ENCODE measurements around the gene KCTD7. TPM values are rescaled to one million over a fixed set of nuclear protein-coding genes. Genes with fewer than 3 reads are reported as not detected.
A peak's percentile ranks its signal among the peaks of the same experiment; 100 is the strongest.
"Not testable (repeated sequence)": the region's sequence is repeated elsewhere in the genome, so short reads cannot be mapped to it uniquely, and the experiment has no call there.

The KCTD7 gene
- polyA plus RNA-seq, 1 donor from 2014 or later = 79.4 TPM

DNA sequence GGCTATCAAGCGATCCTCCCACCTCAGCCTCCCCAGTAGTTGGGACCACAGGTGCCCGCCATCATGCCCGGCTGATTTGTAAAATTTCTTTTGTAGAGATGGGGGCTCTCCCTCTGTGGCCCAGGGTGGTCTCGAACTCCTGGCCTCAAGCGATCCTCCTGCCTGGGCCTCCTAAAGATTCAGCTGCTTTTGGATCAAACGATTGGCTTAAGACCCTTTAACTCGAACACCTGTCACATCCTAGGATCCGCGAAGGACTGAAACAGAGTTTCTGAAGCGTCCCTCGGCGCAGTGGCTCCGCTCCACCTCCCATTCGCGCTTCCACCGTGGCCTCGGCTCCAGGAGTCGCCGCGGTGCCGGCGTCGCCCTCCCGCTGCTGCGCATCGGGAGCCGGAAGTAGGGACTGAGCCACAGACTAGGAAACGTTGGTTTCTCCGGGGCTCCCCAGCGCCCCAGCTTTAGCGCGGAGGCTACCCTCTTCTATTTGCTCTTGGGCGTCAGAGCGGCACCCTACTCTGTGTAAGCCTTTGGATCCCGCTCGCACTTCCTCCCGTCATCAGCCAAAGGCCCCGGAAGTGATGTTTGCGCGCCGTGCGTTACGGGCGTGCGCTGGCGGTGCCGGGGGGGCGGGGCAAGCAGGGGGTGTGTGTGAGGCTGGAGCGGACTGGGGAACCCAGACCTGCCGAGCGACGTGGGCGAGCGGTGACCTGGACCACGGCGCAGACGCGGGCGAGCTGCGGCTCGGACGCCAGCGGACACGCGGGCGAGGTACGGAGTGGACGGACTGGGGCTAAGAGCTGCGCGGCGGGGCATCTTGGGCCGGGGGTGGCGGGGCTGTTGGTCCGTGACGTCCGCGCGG, 53.0 kb downstream of the KCTD7 start:
- peak overlapping the region; percentile 99 for H2AFZ ChIP-seq (ENCODE audit: low read depth, low read length)
- H3K9me2 ChIP-seq (ENCODE audit: insufficient read depth, low read length) = no peaks in the 10 kb centered on the region
- H3K4me3 ChIP-seq (ENCODE audit: low read length) = peak overlapping the region; percentile 97
- TF ChIP-seq EZH2 (IDR thresholded peaks at IDR 0.05; ENCODE audit: borderline replicate concordance, insufficient read depth, low read length, poor library complexity, severe bottlenecking) = no peak
- TF ChIP-seq, protein P1, sequence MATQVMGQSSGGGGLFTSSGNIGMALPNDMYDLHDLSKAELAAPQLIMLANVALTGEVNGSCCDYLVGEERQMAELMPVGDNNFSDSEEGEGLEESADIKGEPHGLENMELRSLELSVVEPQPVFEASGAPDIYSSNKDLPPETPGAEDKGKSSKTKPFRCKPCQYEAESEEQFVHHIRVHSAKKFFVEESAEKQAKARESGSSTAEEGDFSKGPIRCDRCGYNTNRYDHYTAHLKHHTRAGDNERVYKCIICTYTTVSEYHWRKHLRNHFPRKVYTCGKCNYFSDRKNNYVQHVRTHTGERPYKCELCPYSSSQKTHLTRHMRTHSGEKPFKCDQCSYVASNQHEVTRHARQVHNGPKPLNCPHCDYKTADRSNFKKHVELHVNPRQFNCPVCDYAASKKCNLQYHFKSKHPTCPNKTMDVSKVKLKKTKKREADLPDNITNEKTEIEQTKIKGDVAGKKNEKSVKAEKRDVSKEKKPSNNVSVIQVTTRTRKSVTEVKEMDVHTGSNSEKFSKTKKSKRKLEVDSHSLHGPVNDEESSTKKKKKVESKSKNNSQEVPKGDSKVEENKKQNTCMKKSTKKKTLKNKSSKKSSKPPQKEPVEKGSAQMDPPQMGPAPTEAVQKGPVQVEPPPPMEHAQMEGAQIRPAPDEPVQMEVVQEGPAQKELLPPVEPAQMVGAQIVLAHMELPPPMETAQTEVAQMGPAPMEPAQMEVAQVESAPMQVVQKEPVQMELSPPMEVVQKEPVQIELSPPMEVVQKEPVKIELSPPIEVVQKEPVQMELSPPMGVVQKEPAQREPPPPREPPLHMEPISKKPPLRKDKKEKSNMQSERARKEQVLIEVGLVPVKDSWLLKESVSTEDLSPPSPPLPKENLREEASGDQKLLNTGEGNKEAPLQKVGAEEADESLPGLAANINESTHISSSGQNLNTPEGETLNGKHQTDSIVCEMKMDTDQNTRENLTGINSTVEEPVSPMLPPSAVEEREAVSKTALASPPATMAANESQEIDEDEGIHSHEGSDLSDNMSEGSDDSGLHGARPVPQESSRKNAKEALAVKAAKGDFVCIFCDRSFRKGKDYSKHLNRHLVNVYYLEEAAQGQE (IDR thresholded peaks at IDR 0.05; ENCODE audit: borderline replicate concordance) = no peak
- TF ChIP-seq, protein P2, sequence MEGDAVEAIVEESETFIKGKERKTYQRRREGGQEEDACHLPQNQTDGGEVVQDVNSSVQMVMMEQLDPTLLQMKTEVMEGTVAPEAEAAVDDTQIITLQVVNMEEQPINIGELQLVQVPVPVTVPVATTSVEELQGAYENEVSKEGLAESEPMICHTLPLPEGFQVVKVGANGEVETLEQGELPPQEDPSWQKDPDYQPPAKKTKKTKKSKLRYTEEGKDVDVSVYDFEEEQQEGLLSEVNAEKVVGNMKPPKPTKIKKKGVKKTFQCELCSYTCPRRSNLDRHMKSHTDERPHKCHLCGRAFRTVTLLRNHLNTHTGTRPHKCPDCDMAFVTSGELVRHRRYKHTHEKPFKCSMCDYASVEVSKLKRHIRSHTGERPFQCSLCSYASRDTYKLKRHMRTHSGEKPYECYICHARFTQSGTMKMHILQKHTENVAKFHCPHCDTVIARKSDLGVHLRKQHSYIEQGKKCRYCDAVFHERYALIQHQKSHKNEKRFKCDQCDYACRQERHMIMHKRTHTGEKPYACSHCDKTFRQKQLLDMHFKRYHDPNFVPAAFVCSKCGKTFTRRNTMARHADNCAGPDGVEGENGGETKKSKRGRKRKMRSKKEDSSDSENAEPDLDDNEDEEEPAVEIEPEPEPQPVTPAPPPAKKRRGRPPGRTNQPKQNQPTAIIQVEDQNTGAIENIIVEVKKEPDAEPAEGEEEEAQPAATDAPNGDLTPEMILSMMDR (IDR thresholded peaks at IDR 0.05; ENCODE audit: poor library complexity, severe bottlenecking) = peak; percentile 11
- TF ChIP-seq SMC3 (conservative IDR thresholded peaks at IDR 0.05; ENCODE audit: poor library complexity) = peak; percentile 31
- peak; percentile 64 for TF ChIP-seq EP300 (conservative IDR thresholded peaks at IDR 0.05; ENCODE audit: poor library complexity, severe bottlenecking)
- peak; percentile 98 for TF ChIP-seq POLR2AphosphoS5 (IDR thresholded peaks at IDR 0.05)
- TF ChIP-seq MXI1 (conservative IDR thresholded peaks at IDR 0.05; ENCODE audit: poor library complexity, severe bottlenecking) = peak; percentile 84
- no peak for TF ChIP-seq RAD21 (conservative IDR thresholded peaks at IDR 0.05)
- TF ChIP-seq TAF1 (IDR thresholded peaks at IDR 0.05; ENCODE audit: low read depth) = peak; percentile 84
- no peaks in the 10 kb centered on the region for H3F3A ChIP-seq (ENCODE audit: insufficient read depth, low read length, poor library complexity, severe bottlenecking)
- H3K27ac ChIP-seq (ENCODE audit: low read length) = peak overlapping the region; percentile 96
- H4K20me1 ChIP-seq (ENCODE audit: insufficient read depth) = no peaks in the 10 kb centered on the region
- peaks cover 7% of the 10 kb centered on the region for H3K79me2 ChIP-seq (replicated peaks; ENCODE audit: insufficient read depth, low read length)
- H3K9ac ChIP-seq (ENCODE audit: low read length) = peak overlapping the region; percentile 86
- peak overlapping the region; percentile 86 for H3K4me2 ChIP-seq (ENCODE audit: low read length)
- no peaks in the 10 kb centered on the region for H3K27me3 ChIP-seq (ENCODE audit: insufficient read depth, low read depth, low read length)
- H3K36me3 ChIP-seq (ENCODE audit: insufficient read depth, low read length) = no peaks in the 10 kb centered on the region
- no peaks in the 10 kb centered on the region for H3K9me3 ChIP-seq (ENCODE audit: low read length)

DNA sequence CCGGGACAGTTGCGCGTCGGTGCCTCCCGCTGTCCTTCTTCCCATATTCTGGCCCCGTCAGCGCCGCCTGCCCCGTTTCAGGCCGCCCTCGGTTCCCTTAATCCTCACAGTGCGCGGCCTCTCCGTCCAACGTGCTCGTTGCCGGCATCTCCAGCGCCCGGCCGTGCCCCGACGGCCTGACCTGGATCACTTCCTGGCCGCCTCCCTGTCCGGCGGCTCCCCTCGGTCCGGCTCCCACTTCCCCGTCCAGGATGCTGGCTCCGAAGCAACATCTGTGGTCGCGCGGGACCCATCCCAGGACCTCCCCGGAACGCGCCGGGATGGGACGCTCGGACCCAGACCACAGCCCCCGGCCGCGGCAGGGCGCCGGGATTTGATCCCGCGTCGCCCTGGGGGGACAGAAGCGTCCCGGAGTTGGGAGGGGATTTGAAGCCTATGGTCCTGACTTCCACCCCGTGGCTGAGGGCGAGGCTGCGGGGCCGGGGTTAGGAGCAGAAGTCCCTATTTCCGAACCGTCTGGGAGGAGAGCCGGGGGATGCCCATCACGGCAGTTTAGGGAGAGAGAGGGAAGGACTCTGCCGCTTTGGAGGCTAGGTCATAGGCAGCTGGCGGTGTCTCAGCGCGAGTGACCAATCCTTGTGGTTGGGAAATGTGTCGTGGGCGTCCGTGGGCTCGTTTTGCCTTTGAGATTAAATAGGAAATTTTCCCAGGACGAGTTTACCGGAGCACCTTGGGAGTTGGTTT, 53.8 kb downstream of the KCTD7 start:
- Histone ChIP-seq H3K27ac (ENCODE audit: low read length) (peak overlapping the region; percentile 96), H3K9me2 (ENCODE audit: insufficient read depth, low read length) (no peaks in the 10 kb centered on the region), H3F3A (ENCODE audit: insufficient read depth, low read length, poor library complexity, severe bottlenecking) (no peaks in the 10 kb centered on the region), H3K9ac (ENCODE audit: low read length) (peak overlapping the region; percentile 86), H3K27me3 (ENCODE audit: insufficient read depth, low read depth, low read length) (no peaks in the 10 kb centered on the region), H4K20me1 (ENCODE audit: insufficient read depth) (no peaks in the 10 kb centered on the region), H3K36me3 (ENCODE audit: insufficient read depth, low read length) (no peaks in the 10 kb centered on the region), H3K4me2 (ENCODE audit: low read length) (no peak overlapping the region), H3K79me2 (replicated peaks; ENCODE audit: insufficient read depth, low read length) (peaks cover 11% of the 10 kb centered on the region), H2AFZ (ENCODE audit: low read depth, low read length) (peak overlapping the region; percentile 65), H3K4me3 (ENCODE audit: low read length) (peak overlapping the region; percentile 97), H3K9me3 (ENCODE audit: low read length) (no peaks in the 10 kb centered on the region)
- TF ChIP-seq MXI1 (conservative IDR thresholded peaks at IDR 0.05; ENCODE audit: poor library complexity, severe bottlenecking) = peak; percentile 41
- TF ChIP-seq, protein P2 (IDR thresholded peaks at IDR 0.05; ENCODE audit: poor library complexity, severe bottlenecking) = no peak

DNA sequence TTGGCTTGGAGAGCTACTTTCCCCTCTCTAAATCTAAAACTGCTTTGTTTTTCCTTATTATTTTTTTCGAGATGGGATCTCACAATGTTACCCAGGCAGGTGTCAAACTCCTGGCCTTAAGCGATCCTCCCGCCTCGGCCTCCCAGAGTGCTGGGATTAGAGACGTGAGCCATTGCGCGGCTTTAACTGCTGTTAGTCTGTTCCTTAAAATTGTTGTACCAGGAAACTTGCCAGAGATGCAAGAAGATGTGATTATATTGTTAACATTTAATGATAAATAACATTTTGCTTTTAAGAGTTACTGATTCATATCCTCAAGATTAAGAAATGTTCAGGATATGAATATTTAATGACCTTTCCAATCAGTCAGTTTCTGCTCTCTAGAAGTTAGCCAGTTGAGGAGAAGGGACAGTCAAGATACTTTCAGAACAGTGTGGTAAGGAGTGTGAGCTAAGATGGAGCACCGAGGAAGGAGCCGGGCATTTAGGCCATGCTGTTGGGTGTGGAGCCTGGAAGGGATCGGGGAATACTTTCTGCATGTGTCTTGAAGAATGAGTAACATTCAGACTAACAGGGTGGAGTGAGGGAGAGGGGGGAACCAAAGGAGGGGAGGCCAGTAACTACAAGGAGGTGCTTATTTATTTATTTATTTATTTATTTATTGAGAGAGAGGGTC, 54.6 kb downstream of the KCTD7 start:
- H3K9me3 ChIP-seq (ENCODE audit: low read length); H3K36me3 ChIP-seq (ENCODE audit: insufficient read depth, low read length); H2AFZ ChIP-seq (ENCODE audit: low read depth, low read length); H3F3A ChIP-seq (ENCODE audit: insufficient read depth, low read length, poor library complexity, severe bottlenecking); H3K27ac ChIP-seq (ENCODE audit: low read length); H3K27me3 ChIP-seq (ENCODE audit: insufficient read depth, low read depth, low read length); H3K9me2 ChIP-seq (ENCODE audit: insufficient read depth, low read length); H4K20me1 ChIP-seq (ENCODE audit: insufficient read depth): not testable (repeated sequence)
- peaks cover 12% of the 10 kb centered on the region for H3K79me2 ChIP-seq (replicated peaks; ENCODE audit: insufficient read depth, low read length)
- peak overlapping the region; percentile 86 for H3K9ac ChIP-seq (ENCODE audit: low read length)
- peak overlapping the region; percentile 97 for H3K4me3 ChIP-seq (ENCODE audit: low read length)
- peak overlapping the region; percentile 44 for H3K4me2 ChIP-seq (ENCODE audit: low read length)
